Measurements from ENCODE around the gene FBXO9. TPM values are rescaled to one million over a fixed set of nuclear protein-coding genes. Genes with fewer than 3 reads are reported as not detected.
"Not testable (repeated sequence)": the region's sequence is repeated elsewhere in the genome, so short reads cannot be mapped to it uniquely, and the experiment has no call there.

The FBXO9 gene
- total and polyA plus RNA-seq, 12 donors = 42.7 to 396 (median 145) TPM

- peak overlapping the region in 1 of 4 donors; percentile 65 for H3K4me3 ChIP-seq
- no peaks in the 10 kb centered on the region for H3K9me3 ChIP-seq (replicated peaks in 1 of 3)
- intact Hi-C loops (cut with DNase I) = loop anchor here in 1 of 2 donors (10.0 kb wide), 1 partner anchor 184 kb away; no protein-coding TSS in a partner anchor
- H3K36me3 ChIP-seq (replicated peaks in 1 of 2) = no peaks in the 10 kb centered on the region
- no peak for TF ChIP-seq POLR2A (IDR thresholded peaks at IDR 0.05)
- TF ChIP-seq, protein P1, sequence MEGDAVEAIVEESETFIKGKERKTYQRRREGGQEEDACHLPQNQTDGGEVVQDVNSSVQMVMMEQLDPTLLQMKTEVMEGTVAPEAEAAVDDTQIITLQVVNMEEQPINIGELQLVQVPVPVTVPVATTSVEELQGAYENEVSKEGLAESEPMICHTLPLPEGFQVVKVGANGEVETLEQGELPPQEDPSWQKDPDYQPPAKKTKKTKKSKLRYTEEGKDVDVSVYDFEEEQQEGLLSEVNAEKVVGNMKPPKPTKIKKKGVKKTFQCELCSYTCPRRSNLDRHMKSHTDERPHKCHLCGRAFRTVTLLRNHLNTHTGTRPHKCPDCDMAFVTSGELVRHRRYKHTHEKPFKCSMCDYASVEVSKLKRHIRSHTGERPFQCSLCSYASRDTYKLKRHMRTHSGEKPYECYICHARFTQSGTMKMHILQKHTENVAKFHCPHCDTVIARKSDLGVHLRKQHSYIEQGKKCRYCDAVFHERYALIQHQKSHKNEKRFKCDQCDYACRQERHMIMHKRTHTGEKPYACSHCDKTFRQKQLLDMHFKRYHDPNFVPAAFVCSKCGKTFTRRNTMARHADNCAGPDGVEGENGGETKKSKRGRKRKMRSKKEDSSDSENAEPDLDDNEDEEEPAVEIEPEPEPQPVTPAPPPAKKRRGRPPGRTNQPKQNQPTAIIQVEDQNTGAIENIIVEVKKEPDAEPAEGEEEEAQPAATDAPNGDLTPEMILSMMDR (IDR thresholded peaks at IDR 0.05) = no peak
- H3K27ac ChIP-seq = peak overlapping the region in 2 of 5 donors; percentile 22 to 29
- peaks cover 25 to 60% of the 10 kb centered on the region in 2 donors for H3K4me1 ChIP-seq (replicated peaks in 1 of 2)
- H3K27me3 ChIP-seq = no peaks in the 10 kb centered on the region
- 81 to 89% (median 83%) methylated on average over 4 of the region's 4 CpGs for WGBS, 4 donors
- no peak for DNase-seq
Observed at GRCh38 chr6:53058388-53059195, 6.6 kb upstream of the FBXO9 start.

DNA sequence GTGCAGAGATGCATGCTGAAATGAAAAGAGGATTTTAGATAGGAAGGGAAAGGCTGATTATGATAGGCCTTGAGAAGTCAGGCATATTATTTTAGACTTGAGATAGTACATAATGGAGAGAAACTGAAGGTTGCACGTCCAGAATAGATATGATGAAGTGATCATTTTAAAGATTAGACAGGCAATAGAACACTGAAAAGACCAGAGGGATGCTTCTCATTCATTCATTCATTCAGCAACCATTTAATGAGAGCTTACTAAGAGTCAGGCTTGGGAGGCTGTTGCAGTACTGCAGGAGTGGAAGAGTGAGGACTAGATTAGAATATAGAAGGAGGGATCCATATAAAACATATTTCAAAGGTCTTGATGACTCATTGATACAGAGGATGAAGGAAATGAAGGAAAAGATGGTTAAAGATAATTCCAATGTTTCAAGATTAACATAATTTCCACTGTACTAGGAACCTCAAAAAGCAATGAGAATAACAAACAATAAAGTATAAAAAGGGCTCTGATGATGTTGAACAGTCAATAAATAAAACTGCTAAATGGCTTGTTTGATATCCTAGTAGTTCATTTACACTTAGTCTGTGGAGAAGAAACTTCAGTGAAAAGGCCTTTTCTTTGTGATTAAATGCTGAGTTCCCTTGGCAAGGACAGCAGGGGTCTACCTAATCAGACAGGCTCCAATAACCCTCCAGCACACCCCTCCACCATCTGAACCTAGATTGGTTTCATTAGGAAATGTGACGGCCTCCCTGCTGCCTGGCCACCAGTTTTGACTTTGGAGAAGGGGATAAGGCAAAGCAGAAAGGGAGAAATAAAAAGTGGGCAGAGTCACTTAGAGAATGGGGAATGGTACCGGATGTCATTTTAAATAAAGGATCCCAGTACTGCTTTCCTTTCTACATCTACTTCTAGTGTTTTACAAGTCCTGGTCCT lies 5.3 kb upstream of the FBXO9 start:
- no peaks in the 10 kb centered on the region for H3K36me3 ChIP-seq (replicated peaks in 1 of 2)
- H3K27me3 ChIP-seq = no peaks in the 10 kb centered on the region
- DNase-seq = no peak
- peak overlapping the region in 3 of 5 donors; percentile 84 to 96 (median 95) for H3K27ac ChIP-seq
- intact Hi-C loops (cut with DNase I) = loop anchor here in 1 of 2 donors (10.0 kb wide), 1 partner anchor 185 kb away; no protein-coding TSS in a partner anchor
- H3K9me3 ChIP-seq (replicated peaks in 1 of 3) = no peaks in the 10 kb centered on the region
- H3K4me3 ChIP-seq = peak overlapping the region in 2 of 4 donors; percentile 65 to 77
- TF ChIP-seq, protein P1 (IDR thresholded peaks at IDR 0.05) = no peak
- no peak for TF ChIP-seq POLR2A (IDR thresholded peaks at IDR 0.05)
- WGBS, 4 donors = 19 to 31% (median 26%) methylated on average over 3 of the region's 3 CpGs
- peaks cover 25 to 64% of the 10 kb centered on the region in 2 donors for H3K4me1 ChIP-seq (replicated peaks in 1 of 2)

GRCh38 chr6:53062169-53062539 lies 3.0 kb upstream of the FBXO9 start:
- Histone ChIP-seq H3K4me3 (peak overlapping the region in 2 of 4 donors; percentile 65 to 77), H3K9me3 (replicated peaks in 1 of 3) (no peaks in the 10 kb centered on the region), H3K4me1 (replicated peaks in 1 of 2) (peaks cover 25 to 54% of the 10 kb centered on the region in 2 donors), H3K36me3 (replicated peaks in 1 of 2) (no peaks in the 10 kb centered on the region), H3K27me3 (no peaks in the 10 kb centered on the region), H3K27ac (peak overlapping the region; percentile 23 to 96 (median 84))
- 16 to 21% (median 18%) methylated on average over 5 of the region's 5 CpGs for WGBS, 4 donors
- TF ChIP-seq POLR2A (IDR thresholded peaks at IDR 0.05) = no peak
- TF ChIP-seq, protein P1 (IDR thresholded peaks at IDR 0.05) = no peak
- no peak for DNase-seq
- intact Hi-C loops (cut with DNase I) = no loop called here

- H3K27me3 ChIP-seq; H3K36me3 ChIP-seq (replicated peaks in 1 of 2); H3K27ac ChIP-seq; DNase-seq; H3K9me3 ChIP-seq (replicated peaks in 1 of 3); H3K4me3 ChIP-seq; intact Hi-C loops (cut with DNase I): not testable (repeated sequence)
- peaks cover 30 to 56% of the 10 kb centered on the region in 2 donors for H3K4me1 ChIP-seq (replicated peaks in 1 of 2)
- WGBS, 4 donors = 64 to 70% (median 66%) methylated on average over 16 of the region's 16 CpGs
Observed at GRCh38 chr6:53064255-53064654, 949 bp upstream of the FBXO9 start.
